ENCODE measurements around the gene AADAT. TPM values are rescaled to one million over a fixed set of nuclear protein-coding genes. Genes with fewer than 3 reads are reported as not detected.

AADAT gene
- total RNA-seq, 1 donor from 2014 or later, result 24.2 TPM

DNA sequence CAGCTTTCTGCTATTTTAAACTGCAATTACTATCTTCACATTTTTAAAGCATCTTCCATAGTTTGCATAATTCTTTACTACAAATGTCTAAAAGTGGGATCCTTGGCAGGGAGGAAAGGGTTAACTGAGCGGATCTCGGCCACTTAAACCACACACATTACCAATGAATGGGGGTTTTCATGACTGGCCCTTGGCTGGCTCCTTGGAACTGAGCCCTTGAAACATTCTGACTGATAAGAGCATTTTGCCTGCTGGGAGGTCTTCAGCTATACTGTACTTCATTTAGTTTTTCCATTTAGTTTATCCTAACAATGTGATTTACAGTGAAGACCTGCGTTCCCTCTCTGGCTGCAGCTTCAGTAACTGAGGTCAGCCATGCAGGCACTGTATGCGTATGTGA, 31.9 kb downstream of the AADAT start:
- Mint-ChIP-seq H3K4me1 (peaks cover under 1% of the 10 kb centered on the region), H3K9me3 (no peaks in the 10 kb centered on the region), H3K27me3 (ENCODE audit: insufficient read depth, low read depth) (peaks cover 4% of the 10 kb centered on the region), H3K36me3 (peaks cover 16% of the 10 kb centered on the region), H3K4me3 (no peak overlapping the region), H3K27ac (no peak overlapping the region)
- Histone ChIP-seq H4K20me1 (ENCODE audit: low read depth) (no peaks in the 10 kb centered on the region), H3K9ac (no peak overlapping the region), H3K27me3 (no peaks in the 10 kb centered on the region), H3K9me3 (ENCODE audit: low read depth) (no peaks in the 10 kb centered on the region), H3K4me1 (no peaks in the 10 kb centered on the region), H3K4me3 (no peak overlapping the region), H3K27ac (no peak overlapping the region), H3K79me2 (ENCODE audit: low read depth) (no peaks in the 10 kb centered on the region), H3K4me2 (no peak overlapping the region), H2AFZ (replicated peaks) (no peak overlapping the region), H3K36me3 (peaks cover 12% of the 10 kb centered on the region), H3F3A (ENCODE audit: low read depth) (no peaks in the 10 kb centered on the region)
- no peak for TF ChIP-seq EZH2 (IDR thresholded peaks at IDR 0.05)
- TF ChIP-seq EZH2phosphoT487 (IDR thresholded peaks at IDR 0.05), result no peak
- TF ChIP-seq, protein P1, sequence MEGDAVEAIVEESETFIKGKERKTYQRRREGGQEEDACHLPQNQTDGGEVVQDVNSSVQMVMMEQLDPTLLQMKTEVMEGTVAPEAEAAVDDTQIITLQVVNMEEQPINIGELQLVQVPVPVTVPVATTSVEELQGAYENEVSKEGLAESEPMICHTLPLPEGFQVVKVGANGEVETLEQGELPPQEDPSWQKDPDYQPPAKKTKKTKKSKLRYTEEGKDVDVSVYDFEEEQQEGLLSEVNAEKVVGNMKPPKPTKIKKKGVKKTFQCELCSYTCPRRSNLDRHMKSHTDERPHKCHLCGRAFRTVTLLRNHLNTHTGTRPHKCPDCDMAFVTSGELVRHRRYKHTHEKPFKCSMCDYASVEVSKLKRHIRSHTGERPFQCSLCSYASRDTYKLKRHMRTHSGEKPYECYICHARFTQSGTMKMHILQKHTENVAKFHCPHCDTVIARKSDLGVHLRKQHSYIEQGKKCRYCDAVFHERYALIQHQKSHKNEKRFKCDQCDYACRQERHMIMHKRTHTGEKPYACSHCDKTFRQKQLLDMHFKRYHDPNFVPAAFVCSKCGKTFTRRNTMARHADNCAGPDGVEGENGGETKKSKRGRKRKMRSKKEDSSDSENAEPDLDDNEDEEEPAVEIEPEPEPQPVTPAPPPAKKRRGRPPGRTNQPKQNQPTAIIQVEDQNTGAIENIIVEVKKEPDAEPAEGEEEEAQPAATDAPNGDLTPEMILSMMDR (IDR thresholded peaks at IDR 0.05), result no peak
- DNase-seq (ENCODE audit: low spot score), result no peak

DNA sequence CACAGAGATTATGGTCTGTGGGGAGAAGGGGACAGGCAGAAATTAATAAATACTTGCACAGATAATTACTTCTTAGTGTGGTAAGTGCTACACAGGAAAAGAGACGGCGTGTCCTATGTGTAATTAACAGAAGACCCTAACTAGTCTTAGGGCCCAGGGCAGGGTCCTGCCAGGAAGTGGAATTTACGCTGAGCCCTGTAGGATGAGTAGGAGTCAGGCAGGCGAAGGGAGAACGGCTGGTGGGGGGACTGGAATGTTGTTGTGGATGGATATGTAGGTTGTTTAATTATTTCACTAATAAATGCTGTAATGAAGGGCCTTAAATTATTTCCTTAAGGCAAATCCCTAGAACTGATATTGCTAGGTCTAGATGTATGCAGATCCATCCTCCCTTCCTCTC, 36.8 kb downstream of the AADAT start:
- no peak overlapping the region for H3K27ac ChIP-seq
- no peaks in the 10 kb centered on the region for H3K4me1 ChIP-seq
- no peaks in the 10 kb centered on the region for H3K9me3 ChIP-seq (ENCODE audit: low read depth)
- H3K79me2 ChIP-seq (ENCODE audit: low read depth), result no peaks in the 10 kb centered on the region
- no peaks in the 10 kb centered on the region for H3K27me3 ChIP-seq
- H3F3A ChIP-seq (ENCODE audit: low read depth), result no peaks in the 10 kb centered on the region
- no peak overlapping the region for H3K4me3 Mint-ChIP-seq
- no peaks in the 10 kb centered on the region for H3K9me3 Mint-ChIP-seq
- H3K27ac Mint-ChIP-seq, result no peak overlapping the region
- H3K36me3 Mint-ChIP-seq, result no peaks in the 10 kb centered on the region
- H4K20me1 ChIP-seq (ENCODE audit: low read depth), result no peaks in the 10 kb centered on the region
- H2AFZ ChIP-seq (replicated peaks), result no peak overlapping the region
- peaks cover 9% of the 10 kb centered on the region for H3K27me3 Mint-ChIP-seq (ENCODE audit: insufficient read depth, low read depth)
- H3K36me3 ChIP-seq, result no peaks in the 10 kb centered on the region
- TF ChIP-seq EZH2 (IDR thresholded peaks at IDR 0.05) (no peak), EZH2phosphoT487 (IDR thresholded peaks at IDR 0.05) (no peak)
- TF ChIP-seq, protein P1 (IDR thresholded peaks at IDR 0.05), result no peak
- no peak overlapping the region for H3K4me2 ChIP-seq
- DNase-seq (ENCODE audit: low spot score), result no peak
- H3K4me1 Mint-ChIP-seq, result peaks cover 3% of the 10 kb centered on the region
- H3K4me3 ChIP-seq, result no peak overlapping the region
- H3K9ac ChIP-seq, result no peak overlapping the region

DNA sequence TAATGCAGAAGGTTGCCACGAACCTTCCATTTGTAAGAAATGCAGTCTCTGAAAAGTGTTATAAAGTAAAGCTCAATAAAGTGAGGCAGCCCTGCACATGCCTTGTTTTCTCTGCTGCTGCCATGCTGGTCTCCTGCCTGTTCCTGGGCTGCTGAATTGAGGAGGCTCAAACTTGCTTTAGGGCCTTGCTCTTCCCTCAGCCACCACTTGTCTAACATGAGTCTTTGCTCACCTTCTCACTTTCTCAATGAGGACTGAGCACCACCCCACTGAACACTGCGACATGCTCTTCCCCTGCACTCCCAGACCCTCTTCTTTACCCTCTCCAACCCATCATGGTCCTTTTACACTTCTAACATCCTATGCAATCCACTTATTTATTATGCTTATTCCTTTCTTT, 38.4 kb downstream of the AADAT start:
- Histone ChIP-seq H3K9ac (no peak overlapping the region), H3K27ac (no peak overlapping the region), H2AFZ (replicated peaks) (no peak overlapping the region), H3K4me2 (no peak overlapping the region), H3K4me1 (no peaks in the 10 kb centered on the region), H3K27me3 (no peaks in the 10 kb centered on the region), H3F3A (ENCODE audit: low read depth) (no peaks in the 10 kb centered on the region), H3K9me3 (ENCODE audit: low read depth) (no peaks in the 10 kb centered on the region), H3K4me3 (no peak overlapping the region), H4K20me1 (ENCODE audit: low read depth) (no peaks in the 10 kb centered on the region), H3K36me3 (no peaks in the 10 kb centered on the region), H3K79me2 (ENCODE audit: low read depth) (no peaks in the 10 kb centered on the region)
- Mint-ChIP-seq H3K27ac (peak overlapping the region; percentile 45), H3K36me3 (no peaks in the 10 kb centered on the region), H3K4me3 (no peak overlapping the region), H3K9me3 (no peaks in the 10 kb centered on the region), H3K4me1 (peaks cover 3% of the 10 kb centered on the region), H3K27me3 (ENCODE audit: insufficient read depth, low read depth) (peaks cover 9% of the 10 kb centered on the region)
- DNase-seq (ENCODE audit: low spot score), result peak; percentile 4
- TF ChIP-seq, protein P1 (IDR thresholded peaks at IDR 0.05), result no peak
- TF ChIP-seq EZH2phosphoT487 (IDR thresholded peaks at IDR 0.05) (no peak), EZH2 (IDR thresholded peaks at IDR 0.05) (no peak)
